HEK293 (cell line): Measurements from ENCODE around the gene KLHDC4.

ENCODE experiments used
- CTCF ChIA-PET: fragments of 350-600 bp; formaldehyde crosslinking; extraction: SDS; loops from one replicate; lab custom pipeline; 2021; ENCODE audit warnings: antibody characterized with exemption; lab: Yijun Ruan, JAX
- POLR2A ChIA-PET: fragments of 300-600 bp; formaldehyde crosslinking; extraction: SDS; loops from one replicate; lab custom pipeline; 2020; ENCODE audit warnings: antibody characterized with exemption, inconsistent platforms; lab: Yijun Ruan, JAX
- H3K27ac ChIP-seq: fragments of 200-500 bp; sonication (Bioruptor generic); 2 replicates; pipeline ENCODE4 v1.5.1; 2014; ENCODE audit warnings: low read depth, low read length, control low read depth, inconsistent platforms; ENCODE audit errors: extremely low read depth
- H3K36me3 ChIP-seq, 2 experiments: fragments of 200-500 bp in 1 of 2; sonication (Bioruptor generic) in 1 of 2; 1 replicate in 1 of 2; 2 replicates in 1 of 2; pipeline ENCODE4 v1.5.1; 2014 to 2017; ENCODE audit warnings: inconsistent platforms in 2 of 2, low read length in 2 of 2; ENCODE audit not compliant: control insufficient read depth in 2 of 2, insufficient read depth in 1 of 2
- H3K4me1 ChIP-seq: fragments of 200-500 bp; sonication (Bioruptor generic); 2 replicates; pipeline ENCODE4 v1.5.1; 2014; ENCODE audit warnings: mild to moderate bottlenecking, low read length, inconsistent platforms; ENCODE audit not compliant: control insufficient read depth, insufficient read depth
- H3K4me3 ChIP-seq: 2 replicates; pipeline ENCODE4 v1.5.1; 2011; ENCODE audit warnings: low read depth, mild to moderate bottlenecking, control low read depth, low read length, moderate library complexity
- H3K9me3 ChIP-seq: fragments of 200-500 bp; sonication (Bioruptor generic); 2 replicates; pipeline ENCODE4 v1.5.1; 2014; ENCODE audit warnings: low read depth, low read length, inconsistent platforms; ENCODE audit not compliant: control insufficient read depth, insufficient read depth
- ATF2 ChIP-seq: fragments of 450-650 bp; formaldehyde crosslinking; IDR thresholded peaks from 2 replicates; pipeline ENCODE4 v1.5.1; 2016; ENCODE audit warnings: missing biosample characterization, missing genetic modification characterization, low read depth
- BCL11B ChIP-seq: fragments of 450-650 bp; formaldehyde crosslinking; IDR thresholded peaks from 2 replicates; pipeline ENCODE4 v1.5.1; 2016; ENCODE audit warnings: low read depth, missing biosample characterization, missing genetic modification characterization
- GLIS1 ChIP-seq: fragments of 450-650 bp; formaldehyde crosslinking; IDR thresholded peaks from 2 replicates; pipeline ENCODE4 v1.5.1; 2016; ENCODE audit warnings: missing biosample characterization, missing genetic modification characterization
- KLF10 ChIP-seq: fragments of 450-650 bp; IDR thresholded peaks from 2 replicates; pipeline ENCODE4 v1.5.1; 2018; ENCODE audit warnings: missing biosample characterization, mild to moderate bottlenecking, missing genetic modification characterization
- KLF9 ChIP-seq: fragments of 450-650 bp; formaldehyde crosslinking; IDR thresholded peaks from 2 replicates; pipeline ENCODE4 v1.5.1; 2016; ENCODE audit warnings: missing biosample characterization, missing genetic modification characterization, low read depth
- ZBTB7A ChIP-seq: fragments of 450-650 bp; formaldehyde crosslinking; IDR thresholded peaks from 2 replicates; pipeline ENCODE4 v1.5.1; 2016; ENCODE audit warnings: low read depth, missing biosample characterization, missing genetic modification characterization
- ZBTB8A ChIP-seq: fragments of 450-650 bp; formaldehyde crosslinking; IDR thresholded peaks from 2 replicates; pipeline ENCODE4 v1.5.1; 2016; ENCODE audit warnings: missing biosample characterization, missing genetic modification characterization
- ZFP69B ChIP-seq: fragments of 450-650 bp; formaldehyde crosslinking; IDR thresholded peaks from 2 replicates; pipeline ENCODE4 v1.5.1; 2016; ENCODE audit warnings: missing biosample characterization, missing genetic modification characterization
- ZNF112 ChIP-seq: fragments of 450-650 bp; formaldehyde crosslinking; IDR thresholded peaks from 2 replicates; pipeline ENCODE4 v1.5.0; 2017; ENCODE audit warnings: missing biosample characterization, missing genetic modification characterization
- ZNF155 ChIP-seq: fragments of 450-650 bp; formaldehyde crosslinking; IDR thresholded peaks from 2 replicates; pipeline ENCODE4 v1.5.1; 2016; ENCODE audit warnings: missing biosample characterization, missing genetic modification characterization
- ZNF169 ChIP-seq: fragments of 450-650 bp; formaldehyde crosslinking; IDR thresholded peaks from 2 replicates; pipeline ENCODE4 v1.5.1; 2016; ENCODE audit warnings: missing biosample characterization, missing genetic modification characterization
- ZNF202 ChIP-seq: fragments of 450-650 bp; formaldehyde crosslinking; IDR thresholded peaks from 2 replicates; pipeline ENCODE4 v1.5.1; 2016; ENCODE audit warnings: missing biosample characterization, missing genetic modification characterization, borderline replicate concordance
- ZNF211 ChIP-seq: fragments of 450-650 bp; formaldehyde crosslinking; IDR thresholded peaks from 2 replicates; pipeline ENCODE4 v1.5.1; 2016; ENCODE audit warnings: low read depth, missing biosample characterization, missing genetic modification characterization
- ZNF214 ChIP-seq: fragments of 450-650 bp; formaldehyde crosslinking; IDR thresholded peaks from 2 replicates; pipeline ENCODE4 v1.5.1; 2017; ENCODE audit warnings: missing biosample characterization, mild to moderate bottlenecking, missing genetic modification characterization, borderline replicate concordance
- ZNF248 ChIP-seq: fragments of 450-650 bp; formaldehyde crosslinking; IDR thresholded peaks from 2 replicates; pipeline ENCODE4 v1.5.1; 2017; ENCODE audit warnings: missing biosample characterization, missing genetic modification characterization
- ZNF274 ChIP-seq, 2 experiments: fragments of 200-500 bp in 1 of 2; fragments of 450-650 bp in 1 of 2; sonication (Bioruptor generic) in 1 of 2; formaldehyde crosslinking in 1 of 2; IDR thresholded peaks; 2 replicates each; pipeline versions ENCODE4 v1.5.1 to v1.6.1; 2014 to 2016; ENCODE audit warnings: borderline replicate concordance in 1 of 2, inconsistent platforms in 1 of 2, low read length in 1 of 2, missing biosample characterization in 1 of 2, missing genetic modification characterization in 1 of 2
- ZNF391 ChIP-seq: fragments of 450-650 bp; formaldehyde crosslinking; IDR thresholded peaks from 2 replicates; pipeline ENCODE4 v1.5.1; 2016; ENCODE audit warnings: low read depth, missing biosample characterization, missing genetic modification characterization, borderline replicate concordance
- ZNF426 ChIP-seq: fragments of 450-650 bp; formaldehyde crosslinking; IDR thresholded peaks from 2 replicates; pipeline ENCODE4 v1.5.1; 2017; ENCODE audit warnings: missing biosample characterization, missing genetic modification characterization, mild to moderate bottlenecking, inconsistent platforms, moderate library complexity
- ZNF433 ChIP-seq: fragments of 450-650 bp; formaldehyde crosslinking; IDR thresholded peaks from 2 replicates; pipeline ENCODE4 v1.5.1; 2016; ENCODE audit warnings: missing biosample characterization, missing genetic modification characterization, low read depth
- ZNF521 ChIP-seq: fragments of 450-650 bp; formaldehyde crosslinking; IDR thresholded peaks from 2 replicates; pipeline ENCODE4 v1.5.1; 2017; ENCODE audit warnings: missing biosample characterization, mild to moderate bottlenecking, missing genetic modification characterization
- ZNF600 ChIP-seq: fragments of 450-650 bp; formaldehyde crosslinking; IDR thresholded peaks from 2 replicates; pipeline ENCODE4 v1.5.1; 2016; ENCODE audit warnings: missing biosample characterization, missing genetic modification characterization
- ZNF610 ChIP-seq: fragments of 450-650 bp; formaldehyde crosslinking; IDR thresholded peaks from 2 replicates; pipeline ENCODE4 v1.5.1; 2016; ENCODE audit warnings: missing biosample characterization, missing genetic modification characterization, borderline replicate concordance
- ZNF677 ChIP-seq: fragments of 450-650 bp; IDR thresholded peaks from 2 replicates; pipeline ENCODE4 v1.5.0; 2018; ENCODE audit warnings: missing biosample characterization, mild to moderate bottlenecking, missing genetic modification characterization, moderate library complexity
- ZNF704 ChIP-seq: fragments of 450-650 bp; formaldehyde crosslinking; IDR thresholded peaks from 2 replicates; pipeline ENCODE4 v1.5.1; 2016; ENCODE audit warnings: missing biosample characterization, missing genetic modification characterization
- ZNF76 ChIP-seq: fragments of 450-650 bp; formaldehyde crosslinking; IDR thresholded peaks from 2 replicates; pipeline ENCODE4; 2016; ENCODE audit warnings: low read depth, missing biosample characterization, missing genetic modification characterization, borderline replicate concordance
- ZNF843 ChIP-seq: fragments of 450-650 bp; formaldehyde crosslinking; IDR thresholded peaks from 2 replicates; pipeline ENCODE4 v1.5.1; 2016; ENCODE audit warnings: missing biosample characterization, missing genetic modification characterization
- TF ChIP-seq, protein P1 (sequence below): fragments of 450-650 bp; formaldehyde crosslinking; IDR thresholded peaks from 2 replicates; pipeline ENCODE4 v1.5.1; 2016; ENCODE audit warnings: missing biosample characterization, missing genetic modification characterization, low read depth
- TF ChIP-seq, protein P2 (sequence below): fragments of 450-650 bp; formaldehyde crosslinking; IDR thresholded peaks from 2 replicates; pipeline ENCODE4 v1.5.1; 2016; ENCODE audit warnings: missing biosample characterization, missing genetic modification characterization

KLHDC4 gene

GRCh38 chr16:87665193-87665592 lies 100.6 kb downstream of the KLHDC4 start:
- no peaks in the 10 kb centered on the region for H3K4me1 ChIP-seq
- H3K36me3 ChIP-seq = no peaks in the 10 kb centered on the region
- H3K4me3 ChIP-seq = no peak overlapping the region
- TF ChIP-seq ZNF112 (tag by site-specific recombination) (no peak), ZNF248 (tag by site-specific recombination) (no peak), KLF9 (tag by site-specific recombination) (no peak), ZNF677 (tag by site-specific recombination) (no peak), ZNF704 (tag by site-specific recombination) (no peak), ZFP69B (no peak), ZBTB7A (tag by site-specific recombination) (no peak), ZNF843 (tag by site-specific recombination) (no peak), ZNF211 (tag by site-specific recombination) (no peak), ZNF600 (no peak), KLF10 (tag by site-specific recombination) (no peak), ZNF76 (tag by site-specific recombination) (no peak), ZNF202 (tag by site-specific recombination) (no peak), ZNF391 (tag by site-specific recombination) (no peak), GLIS1 (tag by site-specific recombination) (no peak), ZNF214 (no peak)
- TF ChIP-seq, protein P1, sequence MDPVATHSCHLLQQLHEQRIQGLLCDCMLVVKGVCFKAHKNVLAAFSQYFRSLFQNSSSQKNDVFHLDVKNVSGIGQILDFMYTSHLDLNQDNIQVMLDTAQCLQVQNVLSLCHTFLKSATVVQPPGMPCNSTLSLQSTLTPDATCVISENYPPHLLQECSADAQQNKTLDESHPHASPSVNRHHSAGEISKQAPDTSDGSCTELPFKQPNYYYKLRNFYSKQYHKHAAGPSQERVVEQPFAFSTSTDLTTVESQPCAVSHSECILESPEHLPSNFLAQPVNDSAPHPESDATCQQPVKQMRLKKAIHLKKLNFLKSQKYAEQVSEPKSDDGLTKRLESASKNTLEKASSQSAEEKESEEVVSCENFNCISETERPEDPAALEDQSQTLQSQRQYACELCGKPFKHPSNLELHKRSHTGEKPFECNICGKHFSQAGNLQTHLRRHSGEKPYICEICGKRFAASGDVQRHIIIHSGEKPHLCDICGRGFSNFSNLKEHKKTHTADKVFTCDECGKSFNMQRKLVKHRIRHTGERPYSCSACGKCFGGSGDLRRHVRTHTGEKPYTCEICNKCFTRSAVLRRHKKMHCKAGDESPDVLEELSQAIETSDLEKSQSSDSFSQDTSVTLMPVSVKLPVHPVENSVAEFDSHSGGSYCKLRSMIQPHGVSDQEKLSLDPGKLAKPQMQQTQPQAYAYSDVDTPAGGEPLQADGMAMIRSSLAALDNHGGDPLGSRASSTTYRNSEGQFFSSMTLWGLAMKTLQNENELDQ (tag by site-specific recombination) = no peak
- TF ChIP-seq, protein P2, sequence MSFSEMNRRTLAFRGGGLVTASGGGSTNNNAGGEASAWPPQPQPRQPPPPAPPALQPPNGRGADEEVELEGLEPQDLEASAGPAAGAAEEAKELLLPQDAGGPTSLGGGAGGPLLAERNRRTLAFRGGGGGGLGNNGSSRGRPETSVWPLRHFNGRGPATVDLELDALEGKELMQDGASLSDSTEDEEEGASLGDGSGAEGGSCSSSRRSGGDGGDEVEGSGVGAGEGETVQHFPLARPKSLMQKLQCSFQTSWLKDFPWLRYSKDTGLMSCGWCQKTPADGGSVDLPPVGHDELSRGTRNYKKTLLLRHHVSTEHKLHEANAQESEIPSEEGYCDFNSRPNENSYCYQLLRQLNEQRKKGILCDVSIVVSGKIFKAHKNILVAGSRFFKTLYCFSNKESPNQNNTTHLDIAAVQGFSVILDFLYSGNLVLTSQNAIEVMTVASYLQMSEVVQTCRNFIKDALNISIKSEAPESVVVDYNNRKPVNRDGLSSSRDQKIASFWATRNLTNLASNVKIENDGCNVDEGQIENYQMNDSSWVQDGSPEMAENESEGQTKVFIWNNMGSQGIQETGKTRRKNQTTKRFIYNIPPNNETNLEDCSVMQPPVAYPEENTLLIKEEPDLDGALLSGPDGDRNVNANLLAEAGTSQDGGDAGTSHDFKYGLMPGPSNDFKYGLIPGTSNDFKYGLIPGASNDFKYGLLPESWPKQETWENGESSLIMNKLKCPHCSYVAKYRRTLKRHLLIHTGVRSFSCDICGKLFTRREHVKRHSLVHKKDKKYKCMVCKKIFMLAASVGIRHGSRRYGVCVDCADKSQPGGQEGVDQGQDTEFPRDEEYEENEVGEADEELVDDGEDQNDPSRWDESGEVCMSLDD = no peak
- no peaks in the 10 kb centered on the region for H3K9me3 ChIP-seq
- no peak overlapping the region for H3K27ac ChIP-seq
- POLR2A ChIA-PET = no interaction called here
- CTCF ChIA-PET = interaction anchor here (1.0 kb wide), 1 partner anchor 17 kb away, joined by 3 read pairs; no protein-coding TSS in a partner anchor

DNA sequence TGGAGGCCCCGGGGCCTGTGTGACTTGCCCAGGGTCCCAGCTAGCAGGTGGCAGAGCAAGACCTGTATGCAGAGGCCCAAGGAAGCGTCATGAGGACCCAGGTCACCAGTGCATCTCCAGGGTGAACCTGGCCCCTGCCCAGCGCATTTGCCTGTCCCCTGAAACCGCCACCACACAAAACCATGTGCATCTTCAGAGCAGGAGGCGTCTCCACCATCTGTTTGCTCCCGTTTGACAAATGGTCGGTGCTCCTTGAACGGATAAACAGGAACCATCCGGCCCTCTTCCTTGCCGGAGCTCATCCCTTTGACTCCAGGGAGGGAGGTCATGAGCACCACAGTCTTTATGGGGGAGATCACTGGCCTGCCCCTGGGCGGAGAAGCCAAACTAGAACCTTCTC lies 101.0 kb downstream of the KLHDC4 start:
- POLR2A ChIA-PET = no interaction called here
- Histone ChIP-seq H3K27ac (no peak overlapping the region), H3K9me3 (no peaks in the 10 kb centered on the region), H3K36me3 (no peaks in the 10 kb centered on the region), H3K4me3 (no peak overlapping the region), H3K4me1 (no peaks in the 10 kb centered on the region)
- TF ChIP-seq ZNF274 (IDR thresholded peaks at IDR 0.05; ENCODE audit: low read length) = no peak
- no peak for TF ChIP-seq ZNF274 (tag by site-specific recombination; IDR thresholded peaks at IDR 0.05; ENCODE audit: borderline replicate concordance)
- TF ChIP-seq ZNF155 (tag by site-specific recombination) = no peak
- no peak for TF ChIP-seq ATF2 (tag by site-specific recombination)
- TF ChIP-seq BCL11B = no peak
- TF ChIP-seq ZBTB8A (tag by site-specific recombination) = no peak
- TF ChIP-seq ZNF169 (tag by site-specific recombination) = no peak
- TF ChIP-seq ZNF610 (tag by site-specific recombination) = no peak
- no peak for TF ChIP-seq KLF10 (tag by site-specific recombination)
- no peak for TF ChIP-seq ZNF433
- no peak for TF ChIP-seq ZNF521 (tag by site-specific recombination)
- TF ChIP-seq ZNF426 (tag by site-specific recombination) = no peak
- CTCF ChIA-PET = interaction anchor here (1.0 kb wide), 1 partner anchor 17 kb away, joined by 3 read pairs; no protein-coding TSS in a partner anchor
